GM21723 (cell line): ENCODE measurements around the gene TXN.
"Not testable (repeated sequence)": the region's sequence is repeated elsewhere in the genome, so short reads cannot be mapped to it uniquely, and the experiment has no call there.

Source experiments
- ATAC-seq: cut with Tn5 transposase; IDR thresholded peaks from one replicate; pipeline ENCODE4 v1.9.1; 2021; ENCODE audit warnings: mild to moderate bottlenecking, moderate library complexity; ENCODE audit not compliant: unreplicated experiment

TXN gene

GRCh38 chr9:110214090-110214489 lies 42.2 kb downstream of the TXN start:
- no peak for ATAC-seq

GRCh38 chr9:110213413-110214044 lies 42.8 kb downstream of the TXN start:
- ATAC-seq = no peak

DNA sequence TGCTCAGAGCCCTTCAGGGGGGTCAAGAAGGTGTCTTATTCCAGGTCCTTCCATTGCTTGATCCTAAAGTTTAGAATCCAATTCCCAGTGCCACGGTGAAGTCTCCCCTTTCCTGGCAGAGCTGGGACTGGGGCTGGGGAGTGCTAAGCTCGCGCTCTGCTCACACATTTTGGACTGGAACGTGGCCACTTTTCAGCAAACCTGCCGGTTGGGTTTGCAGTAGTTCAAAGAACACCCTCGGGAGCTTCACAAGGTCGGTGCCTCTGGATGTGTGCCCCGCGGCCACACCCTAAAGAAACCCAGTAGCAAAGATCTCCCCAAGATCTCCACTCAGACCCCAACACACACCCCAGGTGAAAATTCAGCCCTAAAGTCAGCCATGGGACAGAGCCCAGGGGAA lies 48.3 kb downstream of the TXN start, which contains the start of gene C9orf152:
Gene C9orf152, minus strand, starts transcription at position 129 of the 400 bp plus-strand sequence. CDS start 580 bp downstream, outside the sequence.
- no peak for ATAC-seq

DNA sequence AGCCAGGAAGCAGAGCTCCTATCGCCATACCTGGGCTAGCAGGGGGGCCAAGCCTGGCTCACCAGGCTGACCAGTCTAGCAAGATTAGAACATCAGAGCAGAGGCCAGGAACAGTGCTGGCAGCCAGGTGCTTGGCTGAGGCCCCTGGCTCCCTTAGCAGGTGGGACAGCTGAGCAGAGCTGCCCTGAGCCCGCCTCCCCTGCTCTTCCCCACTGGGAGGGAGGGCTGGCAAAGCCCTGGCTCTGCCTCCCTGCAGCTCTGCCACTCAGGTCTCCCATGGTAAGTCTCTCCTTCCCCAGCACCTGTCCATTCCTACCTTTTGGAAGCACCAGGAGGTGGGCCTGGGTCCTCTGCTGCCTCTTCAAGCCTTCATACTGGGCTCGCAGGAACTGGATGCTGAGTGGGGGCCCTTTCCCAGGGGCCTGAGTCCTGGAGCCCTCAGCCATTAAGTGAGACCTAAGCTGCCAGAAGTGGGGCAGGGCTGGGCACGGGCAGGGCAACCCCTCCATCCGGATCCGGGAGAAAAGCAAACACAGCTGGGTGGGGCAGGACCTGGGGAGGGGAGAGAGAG lies 49.2 kb downstream of the TXN start:
- ATAC-seq = no peak

DNA sequence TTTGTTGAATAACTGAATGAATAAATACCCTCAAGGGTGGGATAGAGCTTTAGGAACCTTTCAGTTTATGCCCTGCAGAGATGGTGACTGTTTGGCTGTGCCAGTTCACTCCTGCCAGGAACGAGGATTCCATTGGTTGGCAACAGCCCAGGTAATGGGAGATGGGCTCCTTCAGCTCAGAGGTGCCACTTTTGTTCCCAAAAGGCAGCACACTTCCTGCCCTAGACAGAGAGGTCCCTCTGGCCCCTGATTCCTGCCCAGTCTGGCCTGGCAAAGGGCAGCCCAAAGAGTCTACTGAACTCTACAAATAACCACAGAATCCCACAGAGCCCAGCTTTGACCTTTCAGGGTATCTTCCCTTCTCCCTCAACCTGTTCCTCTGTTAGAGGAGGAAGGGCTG lies 49.9 kb downstream of the TXN start:
- ATAC-seq = no peak

DNA sequence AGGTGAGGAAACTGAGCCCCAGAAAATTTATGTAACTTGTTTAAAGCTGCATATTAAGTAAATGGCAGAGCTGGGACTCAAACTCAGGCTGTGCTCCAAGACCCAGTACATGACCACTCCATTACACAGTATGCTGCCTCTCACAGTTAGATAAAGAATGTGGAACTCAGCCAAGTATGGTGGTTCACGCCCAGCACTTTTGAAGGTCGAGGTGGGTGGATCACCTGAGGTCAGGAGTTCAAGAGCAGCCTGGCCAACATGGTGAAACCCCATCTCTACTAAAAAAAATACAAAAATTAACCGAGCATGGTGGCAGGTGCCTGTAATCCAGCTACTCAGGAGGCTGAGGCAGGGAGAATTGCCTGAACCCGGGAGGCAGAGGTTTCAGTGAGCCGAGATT lies 50.7 kb downstream of the TXN start:
- not testable (repeated sequence) for ATAC-seq

DNA sequence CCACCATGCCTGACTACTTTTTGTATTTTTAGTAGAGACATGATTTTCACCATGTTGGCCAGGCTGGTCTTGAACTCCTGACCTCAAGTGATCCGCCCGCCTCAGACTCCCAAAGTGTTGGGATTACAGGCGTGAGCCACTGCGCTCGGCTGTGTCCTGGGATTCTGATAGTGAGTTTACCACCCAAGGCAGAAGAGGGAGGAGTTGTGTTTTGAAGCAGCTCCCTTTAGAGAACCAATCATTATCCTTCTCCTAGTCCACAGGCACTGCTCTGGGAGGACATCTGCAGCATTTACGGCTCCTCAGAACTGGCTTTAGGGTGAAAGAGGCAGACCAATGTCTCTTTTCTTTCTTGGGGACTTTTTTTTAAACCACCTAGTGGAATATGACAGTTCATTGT lies 54.1 kb downstream of the TXN start:
- ATAC-seq = no peak

DNA sequence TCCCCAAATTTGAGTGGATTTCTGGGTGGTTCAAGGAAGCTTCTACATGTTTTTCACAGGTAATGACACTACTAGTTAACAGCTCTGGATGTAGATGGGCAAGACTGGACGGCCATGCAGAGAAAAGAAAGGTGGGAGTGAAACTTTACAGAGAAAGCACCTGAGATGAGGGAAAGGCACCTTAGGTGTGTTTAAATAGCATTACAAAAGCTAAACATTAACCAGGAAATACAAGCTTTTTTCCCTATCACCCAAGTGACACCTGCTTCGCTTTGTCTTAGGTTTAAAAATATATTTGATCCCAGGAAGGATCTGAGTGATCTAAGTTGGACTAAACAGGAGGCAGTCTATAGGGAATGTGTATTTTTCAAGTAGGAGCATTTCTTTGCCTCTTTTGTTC lies 56.7 kb downstream of the TXN start:
- ATAC-seq = no peak

DNA sequence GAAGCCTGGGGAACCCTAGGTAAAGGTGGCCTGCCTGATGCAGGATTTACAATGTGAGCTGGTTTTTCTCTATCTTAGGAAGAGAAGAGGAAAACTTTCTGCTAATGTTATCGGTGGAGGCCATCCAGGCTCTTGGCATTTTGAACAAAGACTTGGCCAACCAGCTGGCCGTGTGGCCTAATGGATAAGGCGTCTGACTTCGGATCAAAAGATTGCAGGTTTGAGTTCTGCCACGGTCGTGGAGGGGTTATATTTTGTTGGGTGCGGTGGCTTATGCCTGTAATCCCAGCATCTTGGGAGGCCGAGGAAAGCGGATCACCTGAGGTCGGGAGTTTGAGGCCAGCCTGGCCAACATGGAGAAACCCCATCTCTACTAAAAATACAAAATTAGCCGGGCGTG lies 58.0 kb downstream of the TXN start:
- ATAC-seq = no peak

GRCh38 chr9:110197330-110198187 lies 58.7 kb downstream of the TXN start:
- no peak for ATAC-seq

DNA sequence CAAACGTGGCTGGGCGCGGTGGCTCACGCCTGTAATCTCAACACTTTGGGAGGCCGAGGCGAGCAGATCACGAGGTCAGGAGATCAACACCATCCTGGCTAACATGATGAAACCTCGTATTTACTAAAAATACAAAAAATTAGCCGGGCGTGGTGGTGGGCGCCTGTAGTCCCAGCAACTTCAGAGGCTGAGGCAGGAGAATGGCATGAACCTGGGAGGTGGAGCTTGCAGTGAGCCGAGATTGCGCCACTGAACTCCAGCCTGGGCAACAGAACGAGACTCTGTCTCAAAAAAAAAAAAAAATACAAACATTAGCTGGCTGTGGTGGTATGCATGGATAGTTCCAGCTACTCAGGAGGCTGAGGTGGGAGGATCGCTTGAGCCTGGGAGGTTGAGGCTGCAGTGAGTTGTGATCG lies 60.2 kb downstream of the TXN start:
- not testable (repeated sequence) for ATAC-seq
